ENCODE results near the gene SLC30A3.

Gene SLC30A3

DNA sequence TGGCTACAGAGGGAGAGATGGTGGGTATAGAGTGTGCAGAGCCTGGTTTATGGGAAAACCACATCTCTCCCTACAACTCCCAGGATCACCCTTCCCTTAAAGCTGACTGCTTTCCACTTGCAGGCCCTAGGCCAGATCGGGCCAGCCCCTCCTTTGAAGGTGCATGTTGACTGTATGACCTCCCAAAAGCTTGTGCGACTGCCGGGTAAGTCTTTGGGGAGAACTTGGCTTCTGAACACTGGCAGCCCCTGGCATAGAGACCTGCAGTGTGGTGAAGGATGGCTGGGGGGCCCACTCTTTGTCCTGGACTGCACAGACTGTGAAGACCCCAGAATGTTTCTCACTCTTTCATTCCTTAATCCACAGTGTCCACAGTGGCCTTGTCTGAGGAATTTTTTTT lies 26.2 kb downstream of the SLC30A3 start:
- TF ChIP-seq CTCF (IDR thresholded peaks at IDR 0.05; ENCODE audit: control insufficient read depth, insufficient read depth, low read depth, low read length, missing control alignments): no peak
- no peak for DNase-seq (ENCODE audit: low read depth)
- H3K4me3 ChIP-seq (ENCODE audit: control insufficient read depth, low read depth, low read length): no peak overlapping the region

DNA sequence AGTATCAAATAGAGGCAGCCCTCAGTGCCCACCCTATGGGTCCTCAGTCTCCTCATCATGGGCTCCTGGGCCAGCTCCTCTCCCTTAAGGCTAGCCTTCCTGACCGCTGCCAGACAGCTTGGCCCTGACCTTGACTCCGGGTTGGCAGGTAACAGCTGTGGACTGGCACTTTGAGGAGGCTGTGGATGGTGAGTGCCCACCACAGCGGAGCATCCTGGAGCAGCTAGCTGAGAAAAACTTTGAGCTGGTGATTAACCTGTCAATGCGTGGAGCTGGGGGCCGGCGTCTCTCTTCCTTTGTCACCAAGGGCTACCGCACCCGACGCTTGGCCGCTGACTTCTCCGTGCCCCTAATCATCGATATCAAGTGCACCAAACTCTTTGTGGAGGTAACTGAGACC lies 26.7 kb downstream of the SLC30A3 start:
- DNase-seq (ENCODE audit: low read depth): no peak
- no peak for TF ChIP-seq CTCF (IDR thresholded peaks at IDR 0.05; ENCODE audit: control insufficient read depth, insufficient read depth, low read depth, low read length, missing control alignments)
- H3K4me3 ChIP-seq (ENCODE audit: control insufficient read depth, low read depth, low read length): no peak overlapping the region

DNA sequence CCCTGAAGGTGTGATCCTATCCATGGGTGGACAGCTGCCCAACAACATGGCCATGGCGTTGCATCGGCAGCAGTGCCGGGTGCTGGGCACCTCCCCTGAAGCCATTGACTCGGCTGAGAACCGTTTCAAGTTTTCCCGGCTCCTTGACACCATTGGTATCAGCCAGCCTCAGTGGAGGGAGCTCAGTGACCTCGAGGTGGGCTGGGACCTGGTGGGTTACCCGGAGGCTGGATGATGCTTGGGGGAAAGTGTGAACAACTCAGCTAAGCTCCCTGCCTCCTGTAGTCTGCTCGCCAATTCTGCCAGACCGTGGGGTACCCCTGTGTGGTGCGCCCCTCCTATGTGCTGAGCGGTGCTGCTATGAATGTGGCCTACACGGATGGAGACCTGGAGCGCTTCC lies 29.5 kb downstream of the SLC30A3 start:
- no peak overlapping the region for H3K4me3 ChIP-seq (ENCODE audit: control insufficient read depth, low read depth, low read length)
- DNase-seq (ENCODE audit: low read depth): no peak
- no peak for TF ChIP-seq CTCF (IDR thresholded peaks at IDR 0.05; ENCODE audit: control insufficient read depth, insufficient read depth, low read depth, low read length, missing control alignments)

DNA sequence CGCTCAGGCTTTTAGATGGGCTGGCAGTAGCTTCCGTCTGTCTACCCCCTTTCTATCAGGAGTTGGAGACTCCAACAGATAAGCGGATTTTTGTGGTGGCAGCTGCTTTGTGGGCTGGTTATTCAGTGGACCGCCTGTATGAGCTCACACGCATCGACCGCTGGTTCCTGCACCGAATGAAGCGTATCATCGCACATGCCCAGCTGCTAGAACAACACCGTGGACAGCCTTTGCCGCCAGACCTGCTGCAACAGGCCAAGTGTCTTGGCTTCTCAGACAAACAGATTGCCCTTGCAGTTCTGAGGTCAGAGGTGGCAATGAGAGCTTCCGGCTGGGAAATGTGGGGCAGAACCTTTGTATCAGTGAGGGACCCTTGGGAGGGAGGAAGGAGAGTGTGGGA lies 30.9 kb downstream of the SLC30A3 start:
- TF ChIP-seq CTCF (IDR thresholded peaks at IDR 0.05; ENCODE audit: control insufficient read depth, insufficient read depth, low read depth, low read length, missing control alignments): no peak
- no peak overlapping the region for H3K4me3 ChIP-seq (ENCODE audit: control insufficient read depth, low read depth, low read length)
- DNase-seq (ENCODE audit: low read depth): no peak

DNA sequence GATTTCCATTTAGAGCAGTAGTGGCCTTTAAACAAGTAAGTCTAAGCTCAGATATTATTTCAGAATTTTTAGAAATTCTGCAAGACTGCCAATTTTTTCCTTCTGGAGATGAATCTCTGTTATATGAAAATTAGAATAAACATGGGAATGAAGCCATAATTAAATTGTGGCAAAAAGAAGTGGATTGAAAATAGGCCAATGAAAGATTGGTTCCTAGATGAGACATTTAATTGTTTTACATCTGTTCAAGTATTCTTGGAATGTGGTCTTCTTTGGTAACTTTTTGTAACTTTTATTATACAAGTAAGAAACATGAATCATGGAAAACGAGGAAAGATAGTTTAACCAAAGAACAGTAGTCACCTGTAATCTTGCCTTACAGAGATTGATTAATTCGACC lies 35.3 kb downstream of the SLC30A3 start:
- DNase-seq (ENCODE audit: low read depth): no peak
- H3K4me3 ChIP-seq (ENCODE audit: control insufficient read depth, low read depth, low read length): no peak overlapping the region
- TF ChIP-seq CTCF (IDR thresholded peaks at IDR 0.05; ENCODE audit: control insufficient read depth, insufficient read depth, low read depth, low read length, missing control alignments): no peak

DNA sequence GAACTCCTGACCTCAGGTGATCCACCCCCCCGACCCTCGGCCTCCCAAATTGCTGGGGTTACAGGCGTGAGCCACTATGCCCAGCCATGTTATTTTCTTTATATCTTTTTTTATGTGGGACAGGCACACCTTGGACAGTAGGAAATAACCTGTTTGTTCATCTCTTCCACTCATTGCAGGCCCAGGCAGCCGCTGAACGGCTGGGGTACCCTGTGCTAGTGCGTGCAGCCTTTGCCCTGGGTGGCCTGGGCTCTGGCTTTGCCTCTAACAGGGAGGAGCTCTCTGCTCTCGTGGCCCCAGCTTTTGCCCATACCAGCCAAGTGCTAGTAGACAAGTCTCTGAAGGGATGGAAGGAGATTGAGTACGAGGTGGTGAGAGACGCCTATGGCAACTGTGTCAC lies 37.3 kb downstream of the SLC30A3 start:
- DNase-seq (ENCODE audit: low read depth): no peak
- no peak for TF ChIP-seq CTCF (IDR thresholded peaks at IDR 0.05; ENCODE audit: control insufficient read depth, insufficient read depth, low read depth, low read length, missing control alignments)
- no peak overlapping the region for H3K4me3 ChIP-seq (ENCODE audit: control insufficient read depth, low read depth, low read length)

DNA sequence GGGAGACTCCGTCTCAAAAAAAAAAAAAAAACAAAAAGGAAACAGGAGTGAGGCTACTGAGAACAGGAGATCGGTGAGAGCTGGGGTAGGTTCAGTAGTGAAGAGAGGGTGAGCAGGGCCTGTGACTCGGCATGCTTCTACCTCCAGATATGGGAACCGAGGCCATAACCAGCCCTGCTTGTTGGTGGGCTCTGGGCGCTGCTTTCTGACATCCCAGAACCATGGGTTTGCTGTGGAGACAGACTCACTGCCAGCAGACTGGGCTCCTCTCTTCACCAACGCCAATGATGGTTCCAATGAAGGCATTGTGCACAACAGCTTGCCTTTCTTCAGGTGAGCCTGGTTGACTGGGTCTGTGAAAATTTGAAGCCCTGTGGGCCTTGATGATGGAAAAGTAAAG lies 39.4 kb downstream of the SLC30A3 start:
- DNase-seq (ENCODE audit: low read depth): no peak
- no peak overlapping the region for H3K4me3 ChIP-seq (ENCODE audit: control insufficient read depth, low read depth, low read length)
- TF ChIP-seq CTCF (IDR thresholded peaks at IDR 0.05; ENCODE audit: control insufficient read depth, insufficient read depth, low read depth, low read length, missing control alignments): no peak
